ENCODE results near the gene CLIC5.

- TF ChIP-seq POLR2A (IDR thresholded peaks at IDR 0.05): no peak
- TF ChIP-seq, protein P1, sequence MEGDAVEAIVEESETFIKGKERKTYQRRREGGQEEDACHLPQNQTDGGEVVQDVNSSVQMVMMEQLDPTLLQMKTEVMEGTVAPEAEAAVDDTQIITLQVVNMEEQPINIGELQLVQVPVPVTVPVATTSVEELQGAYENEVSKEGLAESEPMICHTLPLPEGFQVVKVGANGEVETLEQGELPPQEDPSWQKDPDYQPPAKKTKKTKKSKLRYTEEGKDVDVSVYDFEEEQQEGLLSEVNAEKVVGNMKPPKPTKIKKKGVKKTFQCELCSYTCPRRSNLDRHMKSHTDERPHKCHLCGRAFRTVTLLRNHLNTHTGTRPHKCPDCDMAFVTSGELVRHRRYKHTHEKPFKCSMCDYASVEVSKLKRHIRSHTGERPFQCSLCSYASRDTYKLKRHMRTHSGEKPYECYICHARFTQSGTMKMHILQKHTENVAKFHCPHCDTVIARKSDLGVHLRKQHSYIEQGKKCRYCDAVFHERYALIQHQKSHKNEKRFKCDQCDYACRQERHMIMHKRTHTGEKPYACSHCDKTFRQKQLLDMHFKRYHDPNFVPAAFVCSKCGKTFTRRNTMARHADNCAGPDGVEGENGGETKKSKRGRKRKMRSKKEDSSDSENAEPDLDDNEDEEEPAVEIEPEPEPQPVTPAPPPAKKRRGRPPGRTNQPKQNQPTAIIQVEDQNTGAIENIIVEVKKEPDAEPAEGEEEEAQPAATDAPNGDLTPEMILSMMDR (IDR thresholded peaks at IDR 0.05): no peak
Measured at GRCh38 chr6:45892196-45892595, 123.5 kb downstream of the CLIC5 start.

All from esophagus squamous epithelium (tissue), 4 donors.